T-cell (primary cell): ENCODE results near the gene ZNF555. TPM values are rescaled to one million over a fixed set of nuclear protein-coding genes. Genes with fewer than 3 reads are reported as not detected.

ENCODE experiments used
- ATAC-seq, 4 experiments: fragments of 200-7000 bp in 3 of 4; fragments of 150-1000 bp in 1 of 4; cut with Tn5 transposase; replicated peaks in 1 of 4; 1 replicate in 3 of 4; 2 replicates in 1 of 4; pipeline ENCODE4 v1.10.0; 2021; ENCODE audit warnings: moderate library complexity in 3 of 4, mild to moderate bottlenecking in 2 of 4, moderate number of reproducible peaks in 1 of 4
- CTCF ChIA-PET, 2 donors: fragments of 300-600 bp; sonication (Branson Sonifier 250); formaldehyde crosslinking; loops; one replicate each; lab custom pipeline; 2022; ENCODE audit warnings: antibody characterized with exemption in 2 of 2; lab: Charles Lee
- POLR2A ChIA-PET, 2 donors: fragments of 300-600 bp; sonication (Branson Sonifier 250); formaldehyde crosslinking; loops; one replicate each; lab custom pipeline; 2022; ENCODE audit warnings: antibody characterized with exemption in 2 of 2; lab: Charles Lee
- DNase-seq, 35 experiments: peaks; one replicate each; pipeline versions ENCODE4 v3.0.0 to v3.0.0-alpha.2; 2013 to 2023
- H3K27ac ChIP-seq: one replicate; pipeline ENCODE4 v1.5.1; 2013; ENCODE audit warnings: low read length
- H3K27me3 ChIP-seq, 2 experiments: replicated peaks in 1 of 2; 1 replicate in 1 of 2; 2 replicates in 1 of 2; pipeline versions ENCODE4 v1.6.1 to v1.7.0; 2013; ENCODE audit warnings: low read length in 1 of 2, mixed read lengths in 1 of 2; ENCODE audit not compliant: control insufficient read depth in 2 of 2, insufficient read depth in 2 of 2; ENCODE audit errors: extremely low read depth in 1 of 2
- H3K36me3 ChIP-seq, 2 donors: 1 replicate in 1 of 2; 2 replicates in 1 of 2; pipeline versions ENCODE4 v1.6.1 to v1.7.0; 2013; ENCODE audit warnings: low read length in 1 of 2; ENCODE audit not compliant: control insufficient read depth in 2 of 2, insufficient read depth in 1 of 2; ENCODE audit errors: extremely low read depth in 1 of 2
- H3K4me1 ChIP-seq, 2 experiments: 1 replicate in 1 of 2; 2 replicates in 1 of 2; pipeline versions ENCODE4 v1.6.1 to v1.7.0; 2013; ENCODE audit warnings: low read length in 2 of 2, mixed read lengths in 1 of 2; ENCODE audit not compliant: insufficient read depth in 2 of 2, control insufficient read depth in 1 of 2; ENCODE audit errors: extremely low read depth in 1 of 2
- H3K4me3 ChIP-seq, 2 donors: 1 replicate in 1 of 2; 2 replicates in 1 of 2; pipeline versions ENCODE4 v1.5.1 to v1.7.0; 2013; ENCODE audit warnings: mild to moderate bottlenecking in 2 of 2, low read length in 1 of 2, moderate library complexity in 1 of 2; ENCODE audit not compliant: control insufficient read depth in 1 of 2; ENCODE audit errors: extremely low read depth in 1 of 2
- H3K9me3 ChIP-seq: 2 replicates; pipeline ENCODE4 v1.7.0; 2013
- H3K27ac Mint-ChIP-seq, 2 donors: one replicate each; pipeline ENCODE4 v1.8.0; 2020 to 2021; ENCODE audit warnings: mild to moderate bottlenecking in 2 of 2, mixed read lengths in 2 of 2
- H3K27me3 Mint-ChIP-seq, 2 donors: one replicate each; pipeline ENCODE4 v1.8.0; 2021 to 2022; ENCODE audit warnings: mixed read lengths in 2 of 2
- H3K36me3 Mint-ChIP-seq: one replicate; pipeline ENCODE4 v1.8.0; 2021; ENCODE audit warnings: mixed read lengths
- H3K4me1 Mint-ChIP-seq, 3 donors: one replicate each; pipeline ENCODE4 v1.8.0; 2020 to 2022; ENCODE audit warnings: mixed read lengths in 3 of 3, mild to moderate bottlenecking in 1 of 3
- H3K4me3 Mint-ChIP-seq, 3 donors: one replicate each; pipeline ENCODE4 v1.8.0; 2020 to 2022; ENCODE audit warnings: mild to moderate bottlenecking in 3 of 3, mixed read lengths in 3 of 3, moderate library complexity in 3 of 3
- H3K9me3 Mint-ChIP-seq, 3 donors: one replicate each; pipeline ENCODE4 v1.8.0; 2020 to 2022; ENCODE audit warnings: mixed read lengths in 3 of 3
- WGBS: methylation state at CpG from one replicate; pipeline ENCODE4 v1.1.5; 2013; ENCODE audit warnings: missing lambda C conversion rate; ENCODE audit not compliant: insufficient coverage; 5-methylcytosine and 5-hydroxymethylcytosine counted together
- total RNA-seq, 35 experiments: library from RNA in 6 of 35; stranded (reverse) in 6 of 35; fragments of 120-200 nt in 1 of 35; gene quantifications; one replicate each; pipeline versions ENCODE4 v1.2.1 to v1.2.4 and lab custom pipeline; 2013 to 2026

The ZNF555 gene
- total RNA-seq, 5 donors from 2014 or later (not counting 1 experiment from before 2014, with no cell fraction given), result 3.7 to 10.9 (median 6.7) TPM

DNA sequence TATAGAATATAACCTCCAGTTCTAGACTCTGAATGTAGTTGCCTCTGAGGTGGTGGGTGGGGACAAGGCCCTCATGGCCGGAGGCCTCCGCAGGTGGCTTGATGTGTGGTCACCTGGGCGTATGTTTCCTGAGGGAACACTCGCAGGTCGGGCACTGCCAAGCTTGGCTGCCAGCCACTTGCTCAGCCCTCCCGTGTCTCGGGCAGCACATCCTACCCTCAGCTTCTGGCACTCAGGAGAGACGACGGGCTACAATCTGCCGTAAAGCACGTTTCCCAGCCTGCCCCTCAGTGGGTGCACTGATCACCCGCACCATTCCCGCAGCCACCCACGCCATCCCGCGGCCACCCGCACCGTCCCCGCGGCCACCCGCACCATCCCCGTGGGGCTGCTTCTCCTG, 40.8 kb upstream of the ZNF555 start:
- peaks cover 27% of the 10 kb centered on the region for H3K36me3 Mint-ChIP-seq
- H3K27ac ChIP-seq, result no peak overlapping the region
- no peaks in the 10 kb centered on the region for H3K27me3 Mint-ChIP-seq
- ATAC-seq (no peak), DNase-seq (no peak)
- no peaks in the 10 kb centered on the region for H3K9me3 Mint-ChIP-seq
- H3K4me1 Mint-ChIP-seq, result peaks cover 0 to 6% (median 0%) of the 10 kb centered on the region in 3 donors
- H3K4me3 ChIP-seq, result no peak overlapping the region
- no peaks in the 10 kb centered on the region for H3K9me3 ChIP-seq
- H3K4me1 ChIP-seq, result no peaks in the 10 kb centered on the region
- POLR2A ChIA-PET, result no interaction called here
- CTCF ChIA-PET, result no interaction called here
- H3K27ac Mint-ChIP-seq, result no peak overlapping the region
- no peak overlapping the region for H3K4me3 Mint-ChIP-seq
- WGBS, result 97% methylated on average over 20 of the region's 22 CpGs
- H3K36me3 ChIP-seq, result peaks cover 15 to 26% of the 10 kb centered on the region in 2 donors
- no peaks in the 10 kb centered on the region for H3K27me3 ChIP-seq

DNA sequence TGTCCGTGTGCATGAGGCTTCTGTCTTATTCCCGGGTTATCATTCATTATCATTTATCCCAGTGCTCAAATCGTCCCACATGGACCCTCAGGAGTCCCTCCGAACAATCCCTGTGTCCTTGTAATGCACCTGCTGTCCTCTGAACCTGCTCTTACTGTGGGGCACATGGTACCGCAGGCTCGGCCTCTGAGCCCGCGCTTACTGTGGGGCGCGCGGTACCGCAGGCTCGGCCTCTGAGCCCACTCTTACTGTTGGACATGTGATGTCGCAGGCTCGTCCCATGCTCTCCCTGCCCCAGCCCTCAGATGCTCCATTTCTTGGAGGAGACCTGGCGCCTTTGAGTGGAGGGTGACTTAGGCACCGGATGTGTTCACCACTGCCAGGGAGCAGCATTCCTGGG, 38.4 kb upstream of the ZNF555 start:
- Histone ChIP-seq H3K4me1 (no peaks in the 10 kb centered on the region), H3K27ac (no peak overlapping the region), H3K27me3 (no peaks in the 10 kb centered on the region), H3K9me3 (no peaks in the 10 kb centered on the region), H3K36me3 (peaks cover 20 to 30% of the 10 kb centered on the region in 2 donors), H3K4me3 (no peak overlapping the region)
- ChIA-PET CTCF (no interaction called here), POLR2A (no interaction called here)
- H3K36me3 Mint-ChIP-seq, result peaks cover 18% of the 10 kb centered on the region
- no peaks in the 10 kb centered on the region for H3K27me3 Mint-ChIP-seq
- DNase-seq (no peak), ATAC-seq (no peak)
- no peak overlapping the region for H3K27ac Mint-ChIP-seq
- H3K9me3 Mint-ChIP-seq, result no peaks in the 10 kb centered on the region
- WGBS, result 98% methylated on average over 14 of the region's 17 CpGs
- peaks cover 0 to 6% (median 0%) of the 10 kb centered on the region in 3 donors for H3K4me1 Mint-ChIP-seq
- no peak overlapping the region for H3K4me3 Mint-ChIP-seq

DNA sequence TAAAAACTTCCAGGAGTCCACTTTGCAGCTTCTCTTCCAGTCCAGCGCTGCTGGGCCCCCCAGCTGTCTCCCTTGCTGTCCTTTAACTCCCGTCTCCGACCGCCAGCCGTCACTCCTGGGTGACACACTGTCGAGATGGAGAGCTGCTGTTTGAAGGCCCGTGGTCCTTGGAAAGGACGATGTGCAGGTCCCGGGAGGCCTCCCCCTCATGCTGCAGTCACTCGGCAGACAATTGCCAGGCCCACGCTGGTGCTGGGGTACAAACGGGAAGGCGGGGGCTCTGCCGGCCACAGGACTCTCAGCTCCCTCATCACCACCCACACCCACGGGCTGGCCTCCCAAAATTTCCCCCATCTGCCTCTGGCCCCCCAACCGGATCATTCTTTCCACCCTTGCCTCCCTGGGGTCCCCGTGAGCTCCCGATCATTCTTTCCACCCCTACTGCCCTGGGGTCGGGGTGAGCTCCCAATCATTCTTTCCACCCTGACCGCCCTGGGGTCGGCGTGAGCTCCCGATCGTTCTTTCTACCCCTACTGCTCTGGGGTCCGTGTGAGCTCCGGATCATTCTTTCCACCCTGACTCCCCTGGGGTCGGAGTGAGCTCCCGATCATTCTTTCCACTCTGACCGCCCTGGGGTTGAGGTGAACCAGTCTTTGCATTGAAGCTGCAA, 37.7 kb upstream of the ZNF555 start:
- H3K4me3 Mint-ChIP-seq, result no peak overlapping the region
- H3K27me3 Mint-ChIP-seq, result no peaks in the 10 kb centered on the region
- H3K9me3 Mint-ChIP-seq, result no peaks in the 10 kb centered on the region
- no peak overlapping the region for H3K27ac Mint-ChIP-seq
- peaks cover 0 to 6% (median 0%) of the 10 kb centered on the region in 3 donors for H3K4me1 Mint-ChIP-seq
- H3K27ac ChIP-seq, result no peak overlapping the region
- H3K27me3 ChIP-seq, result no peaks in the 10 kb centered on the region
- H3K4me1 ChIP-seq, result no peaks in the 10 kb centered on the region
- ChIA-PET CTCF (no interaction called here), POLR2A (no interaction called here)
- WGBS, result 86% methylated on average over 24 of the region's 29 CpGs
- H3K9me3 ChIP-seq, result no peaks in the 10 kb centered on the region
- no peak for ATAC-seq
- H3K36me3 Mint-ChIP-seq, result peaks cover 19% of the 10 kb centered on the region
- no peak for DNase-seq
- H3K36me3 ChIP-seq, result peaks cover 26 to 30% of the 10 kb centered on the region in 2 donors
- H3K4me3 ChIP-seq, result no peak overlapping the region

DNA sequence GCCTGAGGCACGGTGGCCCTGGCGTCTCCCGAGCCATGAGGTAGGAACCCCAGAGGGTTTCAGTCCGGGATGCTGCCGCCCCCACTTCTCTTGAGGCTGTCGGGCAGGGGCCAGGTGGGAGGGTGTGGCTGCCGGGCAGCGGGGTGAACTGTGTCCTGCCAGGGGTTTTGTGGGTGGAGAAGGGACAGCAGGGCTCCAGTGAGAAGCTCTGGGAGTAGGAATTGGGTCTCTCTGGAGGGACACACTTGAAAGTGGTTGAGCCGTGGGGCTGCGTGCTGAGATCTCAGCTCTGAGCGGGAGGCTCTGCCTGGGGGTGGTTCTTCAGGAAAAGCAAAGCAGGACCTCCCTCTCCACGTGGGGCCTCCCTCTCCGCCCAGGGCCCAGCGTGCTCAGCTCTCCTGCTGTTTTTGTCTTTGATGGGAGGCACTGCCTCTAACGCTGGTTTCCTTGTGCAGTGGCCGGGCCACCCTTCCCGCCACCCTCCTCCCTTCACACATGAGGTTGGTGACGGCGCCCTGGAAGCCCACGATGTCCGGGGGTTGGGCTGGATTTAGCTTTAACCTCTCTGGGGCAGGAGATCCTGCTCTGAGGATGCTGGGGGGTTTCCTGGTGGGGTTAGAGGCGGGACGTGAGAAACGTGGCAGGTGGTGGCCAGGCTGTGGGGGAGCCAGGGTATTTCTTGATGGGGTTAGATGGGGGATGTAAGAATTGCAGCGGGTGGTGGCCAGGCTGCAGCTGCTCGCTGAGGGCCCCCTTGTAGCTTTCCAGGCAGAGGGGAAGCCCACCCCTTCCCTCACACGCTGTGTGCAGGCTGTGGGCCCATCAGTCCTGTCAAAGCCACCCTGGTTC, 36.9 kb upstream of the ZNF555 start:
- peaks cover 26 to 33% of the 10 kb centered on the region in 2 donors for H3K36me3 ChIP-seq
- CTCF ChIA-PET, result no interaction called here

DNA sequence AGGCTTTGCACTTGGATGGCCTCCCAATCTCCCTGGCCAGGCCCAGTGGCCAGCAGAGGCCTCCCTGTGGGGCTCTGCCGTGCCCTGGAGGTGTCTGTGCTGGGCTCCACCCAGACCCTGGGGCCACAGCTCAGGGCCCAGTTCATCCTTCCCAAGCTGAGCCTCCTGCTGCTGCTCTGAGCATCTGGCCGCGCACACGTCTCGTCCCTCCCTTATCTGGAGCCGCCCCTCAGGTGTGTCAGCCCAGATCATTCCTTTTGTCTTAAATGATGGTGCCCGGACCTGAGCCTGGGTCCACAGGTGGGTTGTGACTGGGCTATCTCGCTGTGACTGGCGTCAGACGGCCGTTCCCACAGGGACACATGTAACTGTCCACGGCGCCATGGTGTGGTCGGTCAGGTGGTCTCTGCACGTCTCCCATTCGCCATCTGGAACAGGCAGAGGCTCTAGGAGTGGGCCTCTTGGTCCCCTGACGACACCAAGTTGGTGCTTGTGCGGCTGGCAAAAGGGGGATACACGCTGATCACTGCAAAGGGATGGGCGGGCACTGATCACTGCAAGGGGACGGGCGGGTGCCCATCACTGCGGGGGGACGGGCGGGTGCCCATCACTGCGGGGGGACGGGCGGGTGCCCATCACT, 35.9 kb upstream of the ZNF555 start:
- Histone ChIP-seq H3K9me3 (no peaks in the 10 kb centered on the region), H3K27me3 (no peaks in the 10 kb centered on the region), H3K4me3 (no peak overlapping the region), H3K27ac (no peak overlapping the region), H3K4me1 (no peaks in the 10 kb centered on the region), H3K36me3 (peaks cover 23 to 31% of the 10 kb centered on the region in 2 donors)
- ATAC-seq, result no peak
- 97% methylated on average over 17 of the region's 28 CpGs for WGBS
- Mint-ChIP-seq H3K4me3 (no peak overlapping the region), H3K4me1 (peaks cover 0 to 11% (median 0%) of the 10 kb centered on the region in 3 donors), H3K27ac (no peak overlapping the region), H3K27me3 (no peaks in the 10 kb centered on the region), H3K9me3 (no peaks in the 10 kb centered on the region), H3K36me3 (peaks cover 26% of the 10 kb centered on the region)
- DNase-seq, result no peak
- ChIA-PET POLR2A (no interaction called here), CTCF (no interaction called here)

More for the DNA sequence above, 36.9 kb upstream of the ZNF555 start:
- H3K4me1 ChIP-seq, result no peaks in the 10 kb centered on the region
- H3K4me3 ChIP-seq, result no peak overlapping the region
- POLR2A ChIA-PET, result no interaction called here
- Mint-ChIP-seq H3K4me1 (peaks cover 0 to 11% (median 0%) of the 10 kb centered on the region in 3 donors), H3K9me3 (no peaks in the 10 kb centered on the region), H3K27ac (no peak overlapping the region), H3K36me3 (peaks cover 26% of the 10 kb centered on the region), H3K27me3 (no peaks in the 10 kb centered on the region), H3K4me3 (no peak overlapping the region)
- no peak for DNase-seq
- H3K9me3 ChIP-seq, result no peaks in the 10 kb centered on the region
- WGBS, result 77% methylated on average over 19 of the region's 27 CpGs
- no peaks in the 10 kb centered on the region for H3K27me3 ChIP-seq
- no peak overlapping the region for H3K27ac ChIP-seq
- ATAC-seq, result no peak

DNA sequence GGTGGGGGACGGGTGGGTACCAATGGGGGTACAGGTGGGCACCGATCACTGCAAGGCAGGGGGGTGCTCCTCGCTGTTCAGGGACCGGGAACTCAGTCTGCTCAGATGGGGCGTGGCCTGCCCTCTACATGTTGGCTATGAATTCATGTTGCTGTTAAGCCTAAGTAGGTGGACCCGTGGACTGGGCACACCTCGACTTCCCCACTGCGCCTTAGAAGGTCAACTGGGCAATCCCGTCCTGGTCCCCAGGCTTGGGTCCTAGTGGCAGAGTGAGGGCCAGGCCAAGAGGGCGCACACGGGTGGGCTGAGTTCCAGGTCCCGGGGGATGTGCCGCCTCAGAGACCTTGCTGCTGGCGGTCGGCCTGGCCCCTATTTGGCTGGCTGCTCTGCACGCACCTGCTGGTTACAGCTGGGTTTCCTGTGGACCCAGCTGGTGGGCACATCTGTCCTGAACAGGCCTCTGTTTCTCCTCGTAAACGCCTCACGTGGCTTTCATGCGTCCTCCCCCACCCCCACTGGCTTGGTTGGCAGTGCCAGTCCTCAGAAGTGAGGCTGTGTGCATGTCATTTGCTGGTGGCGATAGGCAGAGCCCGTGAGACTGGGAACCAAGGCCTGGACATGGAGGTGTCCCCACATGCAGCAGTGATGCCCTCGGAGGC, 35.2 kb upstream of the ZNF555 start:
- no peak overlapping the region for H3K4me3 Mint-ChIP-seq

More for the DNA sequence above, 35.2 kb upstream of the ZNF555 start:
- Mint-ChIP-seq H3K4me1 (peaks cover 0 to 11% (median 0%) of the 10 kb centered on the region in 3 donors), H3K27me3 (no peaks in the 10 kb centered on the region), H3K27ac (no peak overlapping the region), H3K36me3 (peaks cover 22% of the 10 kb centered on the region), H3K9me3 (no peaks in the 10 kb centered on the region)
- Histone ChIP-seq H3K4me3 (no peak overlapping the region), H3K27ac (no peak overlapping the region), H3K36me3 (peaks cover 30 to 35% of the 10 kb centered on the region in 2 donors), H3K9me3 (no peaks in the 10 kb centered on the region), H3K4me1 (no peaks in the 10 kb centered on the region), H3K27me3 (no peaks in the 10 kb centered on the region)
- DNase-seq (no peak), ATAC-seq (no peak)
- ChIA-PET POLR2A (no interaction called here), CTCF (no interaction called here)
- WGBS, result 96% methylated on average over 14 of the region's 23 CpGs
